GM12878 (cell line): ENCODE data around the gene OR52D1.

Experiments used
- ATF2 ChIP-seq: IDR thresholded peaks from 2 replicates; pipeline ENCODE4 v1.6.1; 2012; ENCODE audit warnings: low read length, inconsistent platforms
- CHD1 ChIP-seq: IDR thresholded peaks from 2 replicates; pipeline ENCODE4 v1.6.1; 2012; ENCODE audit warnings: low read depth, low read length, improper control_type of control experiment
- CTCF ChIP-seq, 3 experiments: IDR thresholded peaks in 2 of 3; conservative IDR thresholded peaks in 1 of 3; 2 replicates each; pipeline ENCODE4 v1.5.1; 2011; ENCODE audit warnings: low read depth in 3 of 3, low read length in 3 of 3, mild to moderate bottlenecking in 3 of 3, control low read depth in 2 of 3, moderate library complexity in 2 of 3, inconsistent platforms in 1 of 3, mixed read lengths in 1 of 3; ENCODE audit not compliant: control insufficient read depth in 2 of 3, insufficient read depth in 1 of 3; ENCODE audit errors: extremely low read depth in 1 of 3
- HCFC1 ChIP-seq: fragments of 150-350 bp; IDR thresholded peaks from 2 replicates; pipeline ENCODE4 v1.6.1; 2014; ENCODE audit warnings: low read length
- IKZF1 ChIP-seq: fragments of 450-650 bp; conservative IDR thresholded peaks from 2 replicates; pipeline ENCODE4 v1.6.1; 2017; ENCODE audit warnings: antibody characterized with exemption, mild to moderate bottlenecking
- JUNB ChIP-seq: IDR thresholded peaks from 2 replicates; pipeline ENCODE4 v1.6.1; 2016; ENCODE audit warnings: antibody characterized with exemption, mild to moderate bottlenecking
- LARP7 ChIP-seq: fragments of 450-650 bp; IDR thresholded peaks from 2 replicates; pipeline ENCODE4 v1.6.1; 2017; ENCODE audit warnings: mild to moderate bottlenecking
- RB1 ChIP-seq: fragments of 450-650 bp; formaldehyde crosslinking; IDR thresholded peaks from 2 replicates; pipeline ENCODE4 v1.6.1; 2017; ENCODE audit warnings: mild to moderate bottlenecking, borderline replicate concordance
- RFX5 ChIP-seq: IDR thresholded peaks from 2 replicates; pipeline ENCODE4 v1.6.1; 2011; ENCODE audit warnings: low read depth, low read length, improper control_type of control experiment
- TCF12 ChIP-seq: IDR thresholded peaks from 2 replicates; pipeline ENCODE4 v1.6.1; 2011; ENCODE audit warnings: low read depth, mild to moderate bottlenecking, low read length
- USF2 ChIP-seq: IDR thresholded peaks from 2 replicates; pipeline ENCODE4 v1.6.1; 2011; ENCODE audit warnings: low read depth, low read length, improper control_type of control experiment, borderline replicate concordance
- YY1 ChIP-seq: IDR thresholded peaks from 2 replicates; pipeline ENCODE4 v1.6.1; 2011; ENCODE audit warnings: low read depth, mild to moderate bottlenecking, low read length
- ZNF384 ChIP-seq: IDR thresholded peaks from 2 replicates; pipeline ENCODE4 v1.6.1; 2012; ENCODE audit warnings: low read depth, mild to moderate bottlenecking, low read length, improper control_type of control experiment, borderline replicate concordance

GRCh38 chr11:5528495-5528894, 40.0 kb downstream of the OR52D1 start:
- TF ChIP-seq CTCF (IDR thresholded peaks at IDR 0.05 in 2 of 3, conservative IDR thresholded peaks at IDR 0.05 in 1 of 3; ENCODE audit: control insufficient read depth in 2 of 3, extremely low read depth in 1 of 3, insufficient read depth in 1 of 3, low read depth in 3 of 3, low read length in 3 of 3) (no peak), USF2 (no peak), ZNF384 (no peak), LARP7 (no peak), JUNB (no peak), TCF12 (no peak), CHD1 (no peak), RB1 (no peak), RFX5 (no peak), YY1 (no peak), HCFC1 (no peak), ATF2 (no peak), IKZF1 (no peak)
